Progenitor cell of endocrine pancreas (in vitro differentiated cells): ENCODE measurements around the gene RGR. TPM values are rescaled to one million over a fixed set of nuclear protein-coding genes. Genes with fewer than 3 reads are reported as not detected.

Source experiments
- DNase-seq: peaks from one replicate; pipeline ENCODE4 v3.0.0; 2021; ENCODE audit warnings: low spot score; ENCODE audit not compliant: unreplicated experiment
- H3K27ac Mint-ChIP-seq: 2 replicates; pipeline ENCODE4 v1.8.0; 2021; ENCODE audit warnings: mild to moderate bottlenecking, moderate library complexity, mixed read lengths
- H3K27me3 Mint-ChIP-seq: 2 replicates; pipeline ENCODE4 v1.8.0; 2021; ENCODE audit warnings: mixed read lengths
- H3K36me3 Mint-ChIP-seq: 2 replicates; pipeline ENCODE4 v1.8.0; 2022; ENCODE audit warnings: mixed read lengths; ENCODE audit not compliant: insufficient read depth
- H3K4me1 Mint-ChIP-seq: 2 replicates; pipeline ENCODE4 v1.8.0; 2021; ENCODE audit warnings: low read depth, mixed read lengths
- H3K4me3 Mint-ChIP-seq: 2 replicates; pipeline ENCODE4 v1.8.0; 2021; ENCODE audit warnings: low read depth, mild to moderate bottlenecking, moderate library complexity, mixed read lengths
- H3K9me3 Mint-ChIP-seq: 2 replicates; pipeline ENCODE4 v1.8.0; 2021; ENCODE audit warnings: low read depth, mixed read lengths
- CTCF ChIP-seq: fragments of 200-600 bp; sonication (generic); IDR thresholded peaks from one replicate; pipeline ENCODE4 v1.5.0; 2021; ENCODE audit warnings: antibody characterized with exemption, mild to moderate bottlenecking; ENCODE audit not compliant: unreplicated experiment
- total RNA-seq: library from RNA; stranded (reverse); gene quantifications from 2 replicates; pipeline ENCODE4 v1.2.1, GENCODE V29; 2021

Gene RGR
- total RNA-seq, 1 donor from 2014 or later: not detected

DNA sequence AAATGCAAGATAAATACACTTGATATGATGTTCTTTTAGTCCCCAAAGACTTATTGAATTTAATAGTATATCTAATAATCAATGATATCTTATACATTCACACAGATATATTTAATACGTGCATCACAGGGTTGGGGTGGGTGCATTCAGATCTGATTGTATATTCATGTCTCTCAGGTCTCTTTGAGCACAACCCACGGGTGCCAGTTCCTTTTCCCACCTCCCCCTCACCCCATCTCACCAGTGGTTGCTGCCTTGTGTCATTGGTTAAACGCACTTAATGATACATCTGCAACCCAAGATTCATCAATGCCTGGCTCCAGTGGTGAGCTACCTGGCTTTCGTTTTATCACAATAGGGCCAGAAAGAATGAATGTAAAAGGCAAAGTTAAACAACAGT lies 9.8 kb upstream of the RGR start:
- H3K4me1 Mint-ChIP-seq: no peaks in the 10 kb centered on the region
- no peaks in the 10 kb centered on the region for H3K9me3 Mint-ChIP-seq
- H3K4me3 Mint-ChIP-seq: no peak overlapping the region
- DNase-seq: no peak
- no peak overlapping the region for H3K27ac Mint-ChIP-seq
- TF ChIP-seq CTCF: no peak
- H3K36me3 Mint-ChIP-seq: no peaks in the 10 kb centered on the region
- peaks cover 27% of the 10 kb centered on the region for H3K27me3 Mint-ChIP-seq

DNA sequence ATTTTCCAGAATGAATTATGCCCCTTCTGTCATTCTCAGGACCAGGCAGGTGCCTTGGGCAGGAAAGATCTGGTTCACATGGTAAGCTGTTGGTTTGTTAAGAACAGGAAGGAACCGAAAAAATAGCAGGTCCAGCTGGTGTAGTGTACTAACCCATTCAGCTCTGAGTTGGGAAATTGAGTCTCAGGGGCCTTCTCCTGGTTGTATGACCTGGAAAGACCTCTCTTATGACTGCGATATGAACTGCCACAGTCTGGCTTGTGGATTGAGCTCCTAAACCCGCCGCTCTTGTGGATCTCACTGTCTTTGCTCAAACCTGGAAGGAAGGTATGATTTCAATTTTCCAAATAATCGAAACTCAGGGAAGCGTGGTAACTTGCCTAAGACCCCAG lies 8.1 kb upstream of the RGR start:
- no peak for DNase-seq
- Mint-ChIP-seq H3K36me3 (no peaks in the 10 kb centered on the region), H3K27ac (no peak overlapping the region), H3K4me1 (no peaks in the 10 kb centered on the region), H3K4me3 (no peak overlapping the region), H3K9me3 (no peaks in the 10 kb centered on the region), H3K27me3 (peaks cover 31% of the 10 kb centered on the region)
- no peak for TF ChIP-seq CTCF

DNA sequence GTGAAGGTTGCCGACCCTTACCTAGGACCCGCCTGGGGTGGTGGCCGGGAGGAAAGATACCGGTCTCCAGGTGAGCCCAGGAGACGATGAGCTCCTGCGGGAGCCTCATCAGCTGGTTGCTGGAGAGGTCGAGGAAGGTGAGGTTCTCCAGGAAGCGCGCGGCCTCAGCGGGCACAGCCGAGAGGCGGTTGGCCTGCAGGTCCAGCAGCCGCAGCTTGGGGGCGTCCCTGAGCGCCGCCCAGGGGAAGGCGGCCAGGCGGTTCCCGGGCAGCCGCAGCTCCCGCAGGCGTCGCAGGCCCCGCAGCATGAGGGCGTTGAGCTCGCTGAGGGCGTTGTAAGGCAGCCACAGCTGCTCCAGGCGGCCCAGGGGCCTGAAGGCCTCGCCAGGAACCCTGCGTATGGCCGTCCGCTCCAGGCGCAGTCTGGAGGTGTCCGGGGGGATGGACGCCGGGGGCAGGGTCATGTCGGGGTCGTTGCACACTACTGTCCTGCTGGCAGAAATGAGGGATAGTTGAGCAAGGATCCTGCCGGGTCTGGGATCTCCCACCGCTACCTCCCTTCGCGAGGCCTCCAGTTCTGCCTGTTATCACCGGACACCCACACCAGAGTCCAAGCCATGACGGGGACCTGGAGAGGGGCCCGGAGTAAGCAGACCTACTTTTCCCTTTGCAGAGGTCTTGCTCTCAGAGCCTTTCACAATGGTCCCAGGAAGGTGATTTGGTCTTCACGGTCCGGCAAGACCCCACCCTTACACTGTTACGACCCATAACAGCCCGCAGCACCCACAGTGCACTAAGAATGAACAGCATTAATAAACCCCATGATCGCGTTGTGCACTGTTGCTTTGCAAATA lies 7.4 kb upstream of the RGR start:
- Mint-ChIP-seq H3K9me3 (no peaks in the 10 kb centered on the region), H3K4me3 (no peak overlapping the region), H3K4me1 (no peaks in the 10 kb centered on the region), H3K27ac (no peak overlapping the region), H3K27me3 (peaks cover 31% of the 10 kb centered on the region), H3K36me3 (no peaks in the 10 kb centered on the region)
- no peak for DNase-seq
- peak; percentile 51 for TF ChIP-seq CTCF

- H3K27me3 Mint-ChIP-seq: peaks cover 31% of the 10 kb centered on the region
- H3K9me3 Mint-ChIP-seq: no peaks in the 10 kb centered on the region
- H3K4me1 Mint-ChIP-seq: no peaks in the 10 kb centered on the region
- H3K4me3 Mint-ChIP-seq: no peak overlapping the region
- DNase-seq: no peak
- TF ChIP-seq CTCF: no peak
- H3K36me3 Mint-ChIP-seq: no peaks in the 10 kb centered on the region
- no peak overlapping the region for H3K27ac Mint-ChIP-seq
These were observed 5.9 kb upstream of the RGR start for GRCh38 chr10:84238909-84239308.

DNA sequence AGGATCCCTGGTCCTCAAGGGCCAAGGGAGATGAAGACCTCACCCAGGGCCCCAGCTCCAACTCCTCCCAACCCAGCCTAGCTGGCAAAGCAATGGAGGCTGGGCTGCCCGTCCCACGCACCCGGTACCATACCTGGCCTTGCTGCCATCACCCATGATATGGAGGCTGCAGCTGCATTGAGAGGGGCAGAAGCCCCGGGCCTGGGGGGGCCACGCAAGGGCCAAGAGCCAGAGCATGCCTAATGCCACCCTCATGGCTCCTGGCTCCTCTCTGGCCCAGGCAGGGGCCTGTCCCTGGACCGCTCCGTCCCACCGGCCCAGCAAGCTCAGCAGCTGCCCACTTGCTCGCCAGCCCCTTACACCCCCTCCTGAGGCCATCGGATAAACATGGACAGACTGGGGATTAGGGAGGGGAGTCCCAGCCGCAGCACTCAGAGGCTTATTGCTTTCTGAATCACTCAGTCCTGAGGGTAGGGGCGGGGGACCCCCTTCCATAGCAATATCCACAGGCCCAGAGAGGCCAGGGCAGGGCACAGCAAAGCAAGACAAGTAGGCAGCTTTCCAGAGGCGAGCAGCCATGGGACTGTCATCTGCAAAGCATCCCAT lies 3.6 kb upstream of the RGR start, which contains the start of gene LRIT1:
TSS of gene LRIT1 (minus strand) at position 362 of the 606 bp plus-strand sequence. CDS start at position 255, 107 bp downstream.
- H3K36me3 Mint-ChIP-seq: no peaks in the 10 kb centered on the region
- no peak for TF ChIP-seq CTCF
- H3K9me3 Mint-ChIP-seq: no peaks in the 10 kb centered on the region
- H3K27ac Mint-ChIP-seq: no peak within 1 kb of the TSS
- no peak for DNase-seq
- peaks cover 34% of the 10 kb centered on the region for H3K27me3 Mint-ChIP-seq
- no peak within 1 kb of the TSS for H3K4me3 Mint-ChIP-seq
- H3K4me1 Mint-ChIP-seq: no peaks in the 10 kb centered on the region
